ENCODE measurements around the gene OLFM1.

Gene OLFM1

GRCh38 chr9:135100725-135101410, 13.4 kb downstream of the OLFM1 start:
- TF ChIP-seq, protein P1, sequence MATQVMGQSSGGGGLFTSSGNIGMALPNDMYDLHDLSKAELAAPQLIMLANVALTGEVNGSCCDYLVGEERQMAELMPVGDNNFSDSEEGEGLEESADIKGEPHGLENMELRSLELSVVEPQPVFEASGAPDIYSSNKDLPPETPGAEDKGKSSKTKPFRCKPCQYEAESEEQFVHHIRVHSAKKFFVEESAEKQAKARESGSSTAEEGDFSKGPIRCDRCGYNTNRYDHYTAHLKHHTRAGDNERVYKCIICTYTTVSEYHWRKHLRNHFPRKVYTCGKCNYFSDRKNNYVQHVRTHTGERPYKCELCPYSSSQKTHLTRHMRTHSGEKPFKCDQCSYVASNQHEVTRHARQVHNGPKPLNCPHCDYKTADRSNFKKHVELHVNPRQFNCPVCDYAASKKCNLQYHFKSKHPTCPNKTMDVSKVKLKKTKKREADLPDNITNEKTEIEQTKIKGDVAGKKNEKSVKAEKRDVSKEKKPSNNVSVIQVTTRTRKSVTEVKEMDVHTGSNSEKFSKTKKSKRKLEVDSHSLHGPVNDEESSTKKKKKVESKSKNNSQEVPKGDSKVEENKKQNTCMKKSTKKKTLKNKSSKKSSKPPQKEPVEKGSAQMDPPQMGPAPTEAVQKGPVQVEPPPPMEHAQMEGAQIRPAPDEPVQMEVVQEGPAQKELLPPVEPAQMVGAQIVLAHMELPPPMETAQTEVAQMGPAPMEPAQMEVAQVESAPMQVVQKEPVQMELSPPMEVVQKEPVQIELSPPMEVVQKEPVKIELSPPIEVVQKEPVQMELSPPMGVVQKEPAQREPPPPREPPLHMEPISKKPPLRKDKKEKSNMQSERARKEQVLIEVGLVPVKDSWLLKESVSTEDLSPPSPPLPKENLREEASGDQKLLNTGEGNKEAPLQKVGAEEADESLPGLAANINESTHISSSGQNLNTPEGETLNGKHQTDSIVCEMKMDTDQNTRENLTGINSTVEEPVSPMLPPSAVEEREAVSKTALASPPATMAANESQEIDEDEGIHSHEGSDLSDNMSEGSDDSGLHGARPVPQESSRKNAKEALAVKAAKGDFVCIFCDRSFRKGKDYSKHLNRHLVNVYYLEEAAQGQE (IDR thresholded peaks at IDR 0.05; ENCODE audit: insufficient read depth in 1 of 2, low read depth in 2 of 2, low read length in 2 of 2), result no peak
- TF ChIP-seq SIN3A (IDR thresholded peaks at IDR 0.05; ENCODE audit: borderline replicate concordance, insufficient read depth, low read length) (no peak), POLR2AphosphoS5 (IDR thresholded peaks at IDR 0.05; ENCODE audit: low read depth, low read length) (no peak), TAF1 (IDR thresholded peaks at IDR 0.05; ENCODE audit: borderline replicate concordance, insufficient read depth, low read length) (no peak), FOXP2 (optimal IDR thresholded peaks at IDR 0.05; ENCODE audit: borderline replicate concordance, extremely low read depth, extremely low read length, insufficient read depth) (no peak)

GRCh38 chr9:135101486-135101885, 14.0 kb downstream of the OLFM1 start:
- no peak for TF ChIP-seq FOXP2 (optimal IDR thresholded peaks at IDR 0.05; ENCODE audit: borderline replicate concordance, extremely low read depth, extremely low read length, insufficient read depth)
- TF ChIP-seq POLR2AphosphoS5 (IDR thresholded peaks at IDR 0.05; ENCODE audit: low read depth, low read length), result no peak
- no peak for TF ChIP-seq SIN3A (IDR thresholded peaks at IDR 0.05; ENCODE audit: borderline replicate concordance, insufficient read depth, low read length)
- TF ChIP-seq, protein P1 (IDR thresholded peaks at IDR 0.05; ENCODE audit: insufficient read depth in 1 of 2, low read depth in 2 of 2, low read length in 2 of 2), result no peak

DNA sequence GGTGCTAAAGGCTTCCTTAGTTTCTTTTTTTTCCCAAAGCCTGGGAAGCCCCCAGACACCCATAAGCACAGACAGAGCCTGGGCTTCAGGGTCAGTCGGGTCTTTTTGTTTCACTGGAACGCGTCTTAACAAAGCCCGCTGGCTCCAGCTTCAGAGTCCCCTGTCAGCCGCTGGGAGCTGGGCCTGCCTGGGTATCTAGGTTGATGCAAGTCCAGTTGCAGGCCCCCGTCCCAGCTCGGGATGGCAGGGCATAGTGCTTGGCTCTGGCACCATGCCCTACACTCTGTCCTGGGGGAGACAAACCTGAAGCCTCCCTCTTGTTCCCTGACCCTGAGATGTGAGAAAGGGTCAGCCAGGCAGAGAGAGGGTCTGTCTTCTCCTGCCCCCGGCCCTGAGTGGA, 14.5 kb downstream of the OLFM1 start:
- TF ChIP-seq POLR2AphosphoS5 (IDR thresholded peaks at IDR 0.05; ENCODE audit: low read depth, low read length), result no peak
- TF ChIP-seq SIN3A (IDR thresholded peaks at IDR 0.05; ENCODE audit: borderline replicate concordance, insufficient read depth, low read length), result no peak
- TF ChIP-seq, protein P1 (IDR thresholded peaks at IDR 0.05; ENCODE audit: insufficient read depth in 1 of 2, low read depth in 2 of 2, low read length in 2 of 2), result no peak
- no peak for TF ChIP-seq TAF1 (IDR thresholded peaks at IDR 0.05; ENCODE audit: borderline replicate concordance, insufficient read depth, low read length)
- no peak for TF ChIP-seq FOXP2 (optimal IDR thresholded peaks at IDR 0.05; ENCODE audit: borderline replicate concordance, extremely low read depth, extremely low read length, insufficient read depth)

- no peak for TF ChIP-seq FOXP2 (optimal IDR thresholded peaks at IDR 0.05; ENCODE audit: borderline replicate concordance, extremely low read depth, extremely low read length, insufficient read depth)
- no peak for TF ChIP-seq SIN3A (IDR thresholded peaks at IDR 0.05; ENCODE audit: borderline replicate concordance, insufficient read depth, low read length)
- TF ChIP-seq, protein P1 (IDR thresholded peaks at IDR 0.05; ENCODE audit: insufficient read depth in 1 of 2, low read depth in 2 of 2, low read length in 2 of 2), result no peak
- TF ChIP-seq POLR2AphosphoS5 (IDR thresholded peaks at IDR 0.05; ENCODE audit: low read depth, low read length), result no peak
- TF ChIP-seq TAF1 (IDR thresholded peaks at IDR 0.05; ENCODE audit: borderline replicate concordance, insufficient read depth, low read length), result no peak
Observed at GRCh38 chr9:135102331-135102730, 14.9 kb downstream of the OLFM1 start.

Data from PFSK-1 (cell line).